Ishikawa (cell line): ENCODE results near the gene ZSWIM4.

Experiments used
- CEBPB ChIP-seq: IDR thresholded peaks from 2 replicates; pipeline ENCODE4 v1.6.1; 2012
- CREB1 ChIP-seq: IDR thresholded peaks from 2 replicates; pipeline ENCODE4 v1.6.1; 2012; ENCODE audit warnings: low read depth
- EGR1 ChIP-seq: IDR thresholded peaks from 2 replicates; pipeline ENCODE4 v1.6.1; 2012
- EP300 ChIP-seq: IDR thresholded peaks from 2 replicates; pipeline ENCODE4 v1.6.1; 2012; ENCODE audit warnings: borderline replicate concordance
- FOXM1 ChIP-seq: IDR thresholded peaks from 2 replicates; pipeline ENCODE4 v1.6.1; 2012; ENCODE audit warnings: low read depth, borderline replicate concordance
- MAX ChIP-seq: IDR thresholded peaks from 2 replicates; pipeline ENCODE4 v1.6.1; 2012
- NFIC ChIP-seq: IDR thresholded peaks from 2 replicates; pipeline ENCODE4 v1.6.1; 2012
- RAD21 ChIP-seq: IDR thresholded peaks from 2 replicates; pipeline ENCODE4 v1.6.1; 2012; ENCODE audit warnings: low read depth
- REST ChIP-seq: IDR thresholded peaks from 2 replicates; pipeline ENCODE4 v1.6.1; 2012; ENCODE audit warnings: low read depth, mild to moderate bottlenecking
- TAF1 ChIP-seq: IDR thresholded peaks from 2 replicates; pipeline ENCODE4 v1.6.1; 2012; ENCODE audit warnings: low read depth, mild to moderate bottlenecking
- TCF12 ChIP-seq: IDR thresholded peaks from 2 replicates; pipeline ENCODE4 v1.6.1; 2012; ENCODE audit warnings: low read depth
- TEAD4 ChIP-seq: IDR thresholded peaks from 2 replicates; pipeline ENCODE4 v1.6.1; 2012
- YY1 ChIP-seq: IDR thresholded peaks from 2 replicates; pipeline ENCODE4 v1.6.1; 2012; ENCODE audit warnings: low read depth
- ZBTB7A ChIP-seq: IDR thresholded peaks from 2 replicates; pipeline ENCODE4 v1.6.1; 2012; ENCODE audit warnings: low read depth
- TF ChIP-seq, protein P1 (sequence below): IDR thresholded peaks from 2 replicates; pipeline ENCODE4 v1.6.1; 2012

ZSWIM4 gene

DNA sequence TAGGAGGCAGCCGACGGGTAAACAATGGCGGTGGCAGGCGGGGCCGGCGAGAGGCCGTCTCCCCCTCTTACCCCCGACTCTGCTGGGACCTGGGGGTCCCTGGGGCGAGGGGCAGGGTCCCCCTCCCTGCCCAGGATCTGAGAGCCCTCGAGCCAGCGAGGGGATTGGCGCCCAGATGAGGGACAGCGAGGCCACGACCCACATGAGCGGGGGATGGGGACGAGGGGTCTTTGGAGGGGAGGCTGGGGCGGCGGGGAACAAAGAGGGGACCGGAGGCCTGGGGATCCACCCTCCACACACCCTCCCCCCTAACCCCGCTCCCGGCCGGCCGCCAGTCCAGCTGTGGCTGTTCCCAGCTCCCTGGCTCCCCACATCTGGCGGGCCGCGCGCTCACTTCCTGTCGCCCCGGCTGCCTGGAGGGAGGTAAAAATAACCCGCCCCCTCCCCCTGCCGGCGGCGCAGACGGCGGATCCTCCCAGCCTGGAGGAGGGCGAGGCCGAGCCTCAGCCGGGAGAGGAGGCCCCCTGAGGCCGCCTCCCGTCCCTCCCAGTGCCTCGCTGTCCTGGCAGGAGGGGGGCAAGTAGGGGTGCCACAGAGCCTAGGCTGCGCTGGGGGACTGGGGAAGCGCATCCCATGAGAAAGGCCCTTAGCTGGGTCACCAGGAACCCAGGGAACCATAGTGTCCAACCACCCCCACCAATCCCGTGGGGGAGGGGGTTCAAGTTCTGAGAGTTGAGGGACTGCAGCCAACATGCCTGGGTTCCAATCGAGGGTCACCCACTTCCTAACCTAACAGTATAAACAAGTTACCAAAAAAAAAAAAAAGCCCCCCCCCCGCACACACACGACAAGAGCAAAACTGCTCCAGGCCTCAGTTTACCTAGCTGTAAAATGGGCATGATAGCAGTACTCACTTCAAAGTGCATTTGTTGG lies 52.4 kb downstream of the ZSWIM4 start:
- TF ChIP-seq RAD21 (peak; percentile 22; the same call in 1 of the 2 replicates), TAF1 (peak; percentile 28; the same call in 1 of the 2 replicates), FOXM1 (peak; percentile 28; the same call in 1 of the 2 replicates), YY1 (peak; percentile 71; the same call in 1 of the 2 replicates), EGR1 (peak; percentile 56), MAX (peak; percentile 41), CEBPB (no peak), CREB1 (no peak), TCF12 (peak; percentile 90), TEAD4 (0 out of 2 replicates have a peak, but pooled peaks have one; percentile 48), NFIC (peak; percentile 53; the same call in 1 of the 2 replicates), EP300 (peak; percentile 84), REST (no peak), ZBTB7A (peak; percentile 70)

DNA sequence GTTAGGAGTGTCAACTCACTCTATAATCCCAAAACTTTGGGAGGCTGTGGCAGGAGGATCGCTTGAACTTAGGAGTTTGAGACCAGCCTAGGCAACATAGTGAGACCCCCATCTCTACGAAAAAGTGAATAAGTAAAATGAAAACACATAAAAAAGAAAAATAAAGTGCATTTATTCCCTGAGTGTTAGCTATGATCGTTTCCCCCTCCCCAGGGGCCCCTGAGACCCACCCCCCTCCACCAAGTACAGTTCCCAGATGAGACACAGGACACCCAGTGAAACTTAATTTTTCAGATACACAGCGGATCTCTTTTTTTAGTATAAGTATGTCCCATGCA lies 53.1 kb downstream of the ZSWIM4 start:
- no peak for TF ChIP-seq MAX
- TF ChIP-seq NFIC = no peak
- no peak for TF ChIP-seq EGR1
- TF ChIP-seq TCF12 = no peak
- no peak for TF ChIP-seq TAF1
- TF ChIP-seq RAD21 = no peak
- TF ChIP-seq TEAD4 = no peak
- TF ChIP-seq, protein P1, sequence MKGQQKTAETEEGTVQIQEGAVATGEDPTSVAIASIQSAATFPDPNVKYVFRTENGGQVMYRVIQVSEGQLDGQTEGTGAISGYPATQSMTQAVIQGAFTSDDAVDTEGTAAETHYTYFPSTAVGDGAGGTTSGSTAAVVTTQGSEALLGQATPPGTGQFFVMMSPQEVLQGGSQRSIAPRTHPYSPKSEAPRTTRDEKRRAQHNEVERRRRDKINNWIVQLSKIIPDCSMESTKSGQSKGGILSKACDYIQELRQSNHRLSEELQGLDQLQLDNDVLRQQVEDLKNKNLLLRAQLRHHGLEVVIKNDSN = no peak
- TF ChIP-seq FOXM1 = no peak
- no peak for TF ChIP-seq CREB1
- TF ChIP-seq YY1 = no peak
- no peak for TF ChIP-seq ZBTB7A
- TF ChIP-seq EP300 = no peak
- TF ChIP-seq REST = no peak
- no peak for TF ChIP-seq CEBPB

DNA sequence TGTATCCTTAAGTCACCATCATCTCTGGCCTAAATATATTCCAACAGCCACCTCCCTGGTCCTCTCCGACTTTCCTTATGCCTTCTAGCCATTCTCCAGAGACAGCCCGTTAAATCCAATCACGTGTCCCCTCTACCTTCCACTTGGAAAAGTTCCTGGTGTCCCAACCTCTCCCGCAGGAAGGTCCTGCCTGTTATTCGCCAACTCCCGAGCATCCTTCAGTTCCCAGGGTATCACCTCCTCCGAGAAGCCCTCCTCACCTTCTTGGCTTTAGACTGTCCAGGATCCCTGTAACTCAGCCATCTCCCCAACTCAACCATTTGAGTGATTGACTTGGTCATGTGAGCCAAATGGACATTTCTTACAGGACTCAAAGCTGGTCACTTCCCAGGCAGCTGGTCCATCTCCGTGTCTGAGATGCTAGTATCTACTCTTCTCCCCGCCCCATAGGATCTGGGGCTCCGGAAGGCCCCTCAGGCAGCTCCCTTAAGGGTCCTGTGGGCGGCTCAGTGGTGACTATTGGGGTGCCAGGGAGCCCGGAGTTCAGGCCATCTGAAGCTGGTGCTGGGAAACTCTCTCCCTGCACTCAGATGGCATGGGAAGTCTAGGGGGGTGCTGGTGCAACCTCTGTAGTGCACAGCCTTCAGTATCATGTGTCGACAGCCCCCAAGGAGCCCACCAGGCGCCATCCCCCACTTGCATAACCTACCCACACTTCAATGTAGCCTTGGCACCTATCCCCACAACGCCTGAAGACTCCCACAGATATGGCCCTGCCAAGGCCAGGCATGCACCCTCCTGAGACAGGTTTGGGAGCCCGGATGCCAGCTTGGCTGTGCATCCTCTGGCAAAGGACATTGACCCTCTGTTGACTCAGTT lies 53.8 kb downstream of the ZSWIM4 start:
- TF ChIP-seq, protein P1 = peak; percentile 32
- TF ChIP-seq FOXM1 = no peak

DNA sequence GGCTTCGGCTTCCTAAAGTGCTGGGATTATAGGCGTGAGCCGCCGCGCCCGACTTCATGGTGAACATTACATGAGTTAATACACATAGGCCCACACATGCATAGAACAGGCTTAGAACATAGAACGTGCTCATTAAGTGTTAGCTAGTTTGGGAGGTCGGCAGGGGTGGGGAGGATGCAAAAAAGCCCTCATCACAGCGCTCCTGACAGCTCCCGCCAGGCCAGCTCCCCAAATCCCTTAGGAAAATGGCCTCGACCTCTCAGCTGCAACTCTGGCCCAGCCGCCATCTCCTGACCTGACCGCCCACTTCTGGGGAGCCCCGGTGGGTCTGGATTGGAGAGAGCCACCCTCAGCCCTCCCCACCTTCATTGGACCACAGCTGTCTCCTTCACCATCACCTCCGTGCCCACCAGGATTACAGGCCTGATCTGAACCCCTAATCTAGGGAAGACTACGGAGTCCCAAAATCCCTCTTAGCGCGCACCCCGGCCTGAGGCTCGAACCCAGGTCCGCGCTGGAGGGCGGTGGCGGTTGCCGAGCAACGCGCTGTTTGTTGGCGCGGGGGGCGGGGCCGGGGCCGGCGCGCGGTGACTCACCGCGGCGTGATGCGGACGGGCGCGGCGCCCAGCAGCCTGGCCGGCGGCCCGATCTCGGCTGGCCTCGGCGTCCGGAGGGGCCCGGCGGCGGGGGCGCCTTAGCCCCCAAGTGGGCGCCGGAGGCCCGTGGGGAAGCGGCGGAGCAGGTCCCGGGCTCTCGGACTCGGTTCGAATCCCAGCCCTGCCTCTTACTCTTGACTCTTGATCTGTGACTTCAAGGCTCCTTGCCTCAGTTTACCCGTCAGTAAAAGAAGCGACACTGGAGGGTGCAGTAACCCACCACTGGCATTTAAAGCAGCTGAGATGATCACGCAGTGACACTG lies 55.0 kb downstream of the ZSWIM4 start:
- peak; percentile 68 for TF ChIP-seq NFIC
- peak; percentile 37; the same call in 1 of the 2 replicates for TF ChIP-seq MAX
- TF ChIP-seq EP300 = peak; percentile 48
- peak; percentile 97 for TF ChIP-seq ZBTB7A
- no peak for TF ChIP-seq REST
- TF ChIP-seq CEBPB = no peak
- TF ChIP-seq EGR1 = 0 out of 2 replicates have a peak, but pooled peaks have one; percentile 15
- no peak for TF ChIP-seq YY1
